Skeletal muscle tissue (tissue), 1 donor: ENCODE results near the gene CYFIP2. TPM values are rescaled to one million over a fixed set of nuclear protein-coding genes. Genes with fewer than 3 reads are reported as not detected.

Source experiments
- total RNA-seq: library from RNA; depleted of rRNA; stranded (reverse); fragments of >200 nt; gene quantifications from one replicate; pipeline ENCODE4 v1.2.3, GENCODE V29; 2014

CYFIP2 gene
- total RNA-seq, 1 donor from 2014 or later: 7.8 TPM

Other genes with a start within 250 kb of the CYFIP2 start
- 0.52 TPM for gene HAVCR1, start 207.0 kb upstream of the CYFIP2 start, total RNA-seq
- 6.3 TPM for gene HAVCR2, start 157.1 kb upstream of the CYFIP2 start, total RNA-seq
- gene MED7, start 123.3 kb upstream of the CYFIP2 start, total RNA-seq: 11.5 TPM
- not detected for gene GARIN3, start 99.9 kb upstream of the CYFIP2 start, total RNA-seq
- under 0.01 TPM for gene ITK, start 85.3 kb upstream of the CYFIP2 start, total RNA-seq
- under 0.01 TPM for gene NIPAL4, start 194.1 kb downstream of the CYFIP2 start, total RNA-seq